ENCODE measurements around the gene ENO1.

Gene ENO1

DNA sequence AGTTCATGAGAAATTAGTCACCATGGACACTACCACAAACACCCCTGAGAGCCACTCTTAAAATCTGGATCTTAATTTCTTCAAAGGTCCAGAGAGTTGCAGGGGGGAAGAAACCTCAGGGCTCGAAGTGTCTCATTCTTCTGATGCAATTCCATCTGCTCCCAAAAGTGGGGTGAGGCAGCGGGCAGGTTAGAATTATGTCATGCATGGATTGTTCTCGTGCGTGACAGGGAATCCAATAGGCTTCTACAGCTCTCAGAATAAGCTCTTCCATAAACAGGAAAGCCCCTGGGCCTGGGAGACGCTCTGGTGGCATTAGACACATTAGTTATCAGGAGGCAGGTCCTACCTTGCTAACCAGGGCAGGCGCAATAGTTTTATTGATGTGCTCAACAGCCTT is 8.4 kb downstream of the ENO1 start:
- DNase-seq = no peak

- DNase-seq = no peak
Observed at GRCh38 chr1:8867878-8868567, 10.5 kb downstream of the ENO1 start.

GRCh38 chr1:8866792-8867415 is 11.6 kb downstream of the ENO1 start:
- no peak for DNase-seq

GRCh38 chr1:8866173-8866791 is 12.2 kb downstream of the ENO1 start:
- DNase-seq = no peak

- no peak for DNase-seq
Observed at GRCh38 chr1:8864713-8865344, 13.7 kb downstream of the ENO1 start.

GRCh38 chr1:8863794-8864233 is 14.7 kb downstream of the ENO1 start:
- DNase-seq = no peak

- no peak for DNase-seq
Observed at GRCh38 chr1:8863138-8863537, 15.3 kb downstream of the ENO1 start.

DNA sequence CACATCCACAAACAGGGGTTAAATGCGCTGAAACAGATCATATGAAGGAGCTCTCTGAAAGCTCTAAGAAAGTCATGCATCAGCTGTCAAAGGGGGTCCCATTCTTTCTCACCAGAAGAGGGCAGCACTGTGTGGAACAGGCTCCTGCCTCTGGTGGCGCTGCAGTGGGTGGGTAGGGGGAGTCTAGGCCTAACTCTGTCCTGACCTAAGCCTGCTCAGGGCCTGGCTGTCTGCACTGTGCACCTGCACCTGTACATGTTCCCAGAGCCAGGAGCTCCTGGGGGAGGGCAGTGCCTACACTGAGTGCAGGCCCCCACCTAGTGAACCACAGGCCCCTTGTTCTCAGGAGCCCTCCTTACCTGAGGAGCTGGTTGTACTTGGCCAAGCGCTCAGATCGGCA is 16.0 kb downstream of the ENO1 start:
- DNase-seq = no peak

DNA sequence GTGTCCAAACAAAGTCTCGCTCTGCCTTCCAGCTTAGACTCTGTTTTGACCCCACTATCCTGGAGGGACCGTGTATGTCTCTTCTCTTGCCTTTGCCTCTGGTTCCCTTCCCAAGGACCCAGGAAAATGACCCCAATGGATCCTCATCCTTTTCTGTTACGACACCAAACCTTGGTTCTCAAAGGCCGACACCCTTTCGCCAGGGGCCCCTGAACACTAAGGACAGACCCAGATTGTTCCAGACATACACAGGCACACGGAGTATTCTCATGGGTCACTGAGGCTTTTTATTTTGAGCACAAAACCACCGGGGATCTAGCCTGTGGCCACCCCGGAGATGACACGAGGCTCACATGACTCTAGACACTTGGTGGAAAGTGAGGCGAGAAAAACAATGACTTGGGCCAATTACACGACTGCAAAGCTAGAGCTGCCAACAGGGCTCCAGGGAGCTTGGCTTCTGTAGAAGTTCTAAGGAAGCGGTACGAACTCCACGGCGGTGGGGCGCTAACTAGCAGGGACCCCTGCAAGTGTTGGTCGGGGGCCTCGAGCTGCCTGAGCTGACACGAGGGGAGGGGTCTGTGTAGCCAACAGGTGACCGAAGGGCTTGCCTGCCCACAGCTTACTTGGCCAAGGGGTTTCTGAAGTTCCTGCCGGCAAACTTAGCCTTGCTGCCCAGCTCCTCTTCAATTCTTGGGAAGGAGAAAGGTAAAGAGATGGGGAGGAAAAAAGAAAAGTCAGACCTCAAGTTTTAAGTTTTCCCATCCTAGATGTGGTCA is 17.6 kb downstream of the ENO1 start:
- DNase-seq = no peak

DNA sequence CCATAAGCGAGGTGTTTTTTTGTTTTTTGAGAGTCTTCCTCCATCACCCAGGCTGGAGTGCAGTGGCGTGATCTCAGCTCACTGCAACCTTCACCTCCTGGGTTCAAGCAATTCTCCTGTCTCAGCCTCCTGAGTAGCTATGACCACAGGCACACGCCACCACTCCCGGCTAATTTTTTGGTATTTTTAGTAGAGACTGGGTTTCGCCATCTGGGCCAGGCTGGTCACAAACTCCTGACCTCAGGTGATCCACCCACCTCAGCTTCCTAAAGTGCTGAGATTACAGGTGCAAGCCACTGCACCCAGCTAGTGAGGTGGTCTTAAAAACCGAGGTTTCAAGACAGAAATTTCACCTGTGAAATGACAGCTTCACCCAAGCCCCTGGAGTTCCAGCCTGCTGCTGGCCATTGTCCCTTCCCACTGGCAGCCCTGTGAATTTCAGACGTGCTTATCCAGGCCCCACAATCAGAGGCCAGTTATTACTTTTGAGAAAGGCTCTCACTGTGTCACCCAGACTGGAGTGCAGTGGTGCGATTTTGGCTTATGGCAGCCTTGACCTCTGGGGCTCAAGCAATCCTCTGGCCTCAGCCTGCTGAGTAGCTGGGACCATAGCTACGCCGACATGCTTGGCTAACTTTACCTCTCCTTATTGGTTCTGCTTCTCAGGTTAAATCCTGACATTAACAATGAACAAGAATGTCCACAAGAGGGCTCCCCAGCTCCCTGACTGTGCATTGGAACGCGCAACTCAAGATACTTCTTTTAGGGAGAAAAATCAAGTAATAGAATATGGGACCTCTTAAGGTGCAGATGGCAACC is 19.4 kb downstream of the ENO1 start:
- no peak for DNase-seq

GRCh38 chr1:8858112-8858668 is 20.3 kb downstream of the ENO1 start:
- DNase-seq = no peak

GRCh38 chr1:8856689-8857412 is 21.6 kb downstream of the ENO1 start:
- no peak for DNase-seq

DNA sequence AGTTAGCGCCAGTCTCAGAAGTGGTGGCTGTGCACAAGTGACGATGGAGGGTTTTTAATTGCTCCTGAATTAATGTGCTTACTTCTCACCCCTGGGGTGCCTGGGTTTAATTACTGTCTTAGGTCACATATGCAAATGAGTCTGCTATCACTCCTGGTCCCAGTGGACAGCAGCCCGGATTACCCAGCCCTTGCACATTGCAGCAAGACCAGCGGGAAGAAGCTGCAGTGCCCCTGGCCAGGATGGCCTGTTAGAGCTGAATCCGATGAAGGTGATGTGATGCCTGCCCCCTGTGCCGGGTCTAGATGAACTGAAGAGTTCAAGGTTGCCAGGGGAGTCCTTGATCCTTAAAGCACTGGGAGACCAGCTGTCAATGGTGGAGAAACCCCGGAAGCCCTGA is 24.2 kb downstream of the ENO1 start:
- no peak for DNase-seq

- DNase-seq = no peak
Observed at GRCh38 chr1:8851060-8851459, 27.4 kb downstream of the ENO1 start.

GRCh38 chr1:8848663-8849386 is 29.7 kb downstream of the ENO1 start:
- peak; percentile 66 for DNase-seq

DNA sequence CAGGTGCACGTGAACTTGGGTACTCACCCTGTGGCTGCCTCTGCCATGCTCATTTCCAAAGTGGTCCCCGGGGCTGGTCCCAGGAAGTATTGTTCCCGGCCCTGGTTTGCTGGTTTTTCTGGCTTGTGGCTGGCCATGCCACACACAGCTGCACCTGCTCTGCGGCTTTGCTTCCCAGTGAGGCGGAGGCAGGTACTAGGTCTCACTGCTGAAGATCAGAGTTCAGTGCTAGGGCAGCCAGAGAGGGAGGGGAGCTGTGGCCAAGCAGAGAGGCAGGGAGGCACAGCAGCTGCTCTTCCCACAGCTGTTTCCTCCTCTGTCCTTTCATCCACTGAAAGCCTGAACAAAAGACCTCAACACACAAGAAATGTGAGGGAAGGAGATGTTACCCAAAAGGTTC is 30.5 kb downstream of the ENO1 start:
- no peak for DNase-seq

- DNase-seq = no peak
Observed at GRCh38 chr1:8846263-8846662, 32.2 kb downstream of the ENO1 start.

GRCh38 chr1:8845104-8846097 is 33.1 kb downstream of the ENO1 start:
- DNase-seq = no peak

DNA sequence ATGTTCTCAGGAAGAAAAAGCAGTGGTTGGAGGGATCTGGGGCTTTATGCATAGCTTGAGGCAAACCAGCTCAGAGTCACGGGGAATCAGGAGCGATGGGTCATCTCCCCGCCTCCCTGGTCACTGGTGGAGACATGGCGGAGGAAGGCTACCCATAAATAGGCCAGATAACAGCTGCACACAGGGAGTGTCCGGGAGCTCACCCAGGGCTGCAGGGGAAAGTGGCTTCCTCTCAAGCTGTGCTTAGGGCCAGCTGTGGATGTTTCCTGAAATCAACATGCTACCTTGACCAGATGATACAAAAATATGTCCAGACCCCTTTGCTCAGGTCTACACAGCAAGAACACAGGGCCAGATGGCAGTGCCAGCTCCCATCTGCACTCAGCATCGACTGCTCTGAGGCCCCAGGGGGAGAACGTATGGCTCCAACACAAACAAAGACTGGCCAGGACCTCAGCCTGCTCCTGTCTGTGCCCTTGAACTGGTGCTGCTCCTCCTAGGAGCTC is 33.9 kb downstream of the ENO1 start:
- no peak for DNase-seq

Data from activated CD4-positive, alpha-beta T cell treated with anti-CD3 and anti-CD28 coated beads for 1 hour (primary cell).